Hepatocyte (in vitro differentiated cells): ENCODE data around the gene UTS2R. TPM values are rescaled to one million over a fixed set of nuclear protein-coding genes. Genes with fewer than 3 reads are reported as not detected.
"Not testable (repeated sequence)": the region's sequence is repeated elsewhere in the genome, so short reads cannot be mapped to it uniquely, and the experiment has no call there.

Source experiments
- DNase-seq: peaks from one replicate; pipeline ENCODE4 v3.0.0-alpha.2; 2016; ENCODE audit warnings: low spot score
- H2AFZ ChIP-seq: fragments of 200-600 bp; sonication (generic); 2 replicates; pipeline ENCODE4 v1.6.0; 2016; ENCODE audit warnings: antibody characterized with exemption, mild to moderate bottlenecking
- H3K27ac ChIP-seq: fragments of 200-600 bp; sonication (generic); 2 replicates; pipeline ENCODE4 v1.5.1; 2016; ENCODE audit warnings: mild to moderate bottlenecking
- H3K27me3 ChIP-seq: fragments of 200-600 bp; sonication (generic); 2 replicates; pipeline ENCODE4 v1.6.1; 2016
- H3K36me3 ChIP-seq: fragments of 200-600 bp; sonication (generic); replicated peaks from 2 replicates; pipeline ENCODE4 v1.5.1; 2016; ENCODE audit warnings: low read depth; ENCODE audit not compliant: insufficient read depth
- H3K4me1 ChIP-seq: fragments of 200-600 bp; sonication (generic); 2 replicates; pipeline ENCODE4 v1.5.1; 2016; ENCODE audit warnings: mild to moderate bottlenecking, moderate library complexity; ENCODE audit not compliant: insufficient read depth
- H3K4me2 ChIP-seq: fragments of 200-600 bp; sonication (generic); 2 replicates; pipeline ENCODE4 v1.6.0; 2016
- H3K4me3 ChIP-seq: fragments of 200-600 bp; sonication (generic); 2 replicates; pipeline ENCODE4 v1.5.1; 2016; ENCODE audit warnings: mild to moderate bottlenecking
- H3K79me2 ChIP-seq: fragments of 200-600 bp; sonication (generic); 2 replicates; pipeline ENCODE4 v1.6.0; 2017; ENCODE audit warnings: mild to moderate bottlenecking
- H3K9me2 ChIP-seq: fragments of 200-600 bp; sonication (generic); replicated peaks from 2 replicates; pipeline ENCODE4 v1.6.0; 2017; ENCODE audit warnings: mild to moderate bottlenecking; ENCODE audit not compliant: insufficient read depth
- H3K9me3 ChIP-seq: fragments of 200-600 bp; sonication (generic); 2 replicates; pipeline ENCODE4 v1.5.1; 2016; ENCODE audit warnings: low read depth, mild to moderate bottlenecking
- H4K20me1 ChIP-seq: fragments of 200-600 bp; sonication (generic); 2 replicates; pipeline ENCODE4 v1.6.0; 2016; ENCODE audit warnings: mild to moderate bottlenecking; ENCODE audit not compliant: insufficient read depth, poor library complexity, severe bottlenecking
- CTCF ChIP-seq: fragments of 200-600 bp; sonication (generic); IDR thresholded peaks from 2 replicates; pipeline ENCODE4 v1.5.1; 2016; ENCODE audit warnings: antibody characterized with exemption, mild to moderate bottlenecking; ENCODE audit not compliant: poor library complexity
- EZH2 ChIP-seq: fragments of 200-600 bp; sonication (generic); IDR thresholded peaks from 2 replicates; pipeline ENCODE4 v1.6.1; 2016; ENCODE audit warnings: antibody characterized with exemption, mild to moderate bottlenecking, borderline replicate concordance
- EZH2phosphoT487 ChIP-seq: fragments of 200-600 bp; sonication (generic); IDR thresholded peaks from one replicate; pipeline ENCODE4 v1.6.1; 2018; ENCODE audit warnings: antibody characterized with exemption, mild to moderate bottlenecking, low read depth, moderate library complexity; ENCODE audit not compliant: unreplicated experiment, severe bottlenecking
- WGBS: methylation state at CpG from one replicate; pipeline ENCODE4 v1.1.6; 2016; ENCODE audit warnings: low lambda C conversion rate; ENCODE audit errors: missing lambda C conversion rate; 5-methylcytosine and 5-hydroxymethylcytosine counted together
- polyA plus RNA-seq: library from polyadenylated mRNA; unstranded; fragments of >200 nt; fragmentation: Nextera tagmentation; extraction: Ambion mirVana; gene quantifications from 2 replicates; pipeline ENCODE4 v1.2.1, GENCODE V29; 2016
- total RNA-seq: library from RNA; depleted of rRNA; stranded (reverse); fragments of >200 nt; gene quantifications from 2 replicates; pipeline ENCODE4 v1.2.3, GENCODE V29; 2014

UTS2R gene
- total and polyA plus RNA-seq, 2 experiments from 2014 or later = 0.10 TPM; not detected in 1

GRCh38 chr17:82372249-82373071 lies 895 bp downstream of the UTS2R start:
- H2AFZ ChIP-seq = no peak overlapping the region
- H3K4me1 ChIP-seq = peaks cover 9% of the 10 kb centered on the region
- no peak for DNase-seq
- TF ChIP-seq EZH2 = peak; percentile 9
- no peak for TF ChIP-seq EZH2phosphoT487
- no peak for TF ChIP-seq CTCF
- no peak overlapping the region for H3K4me3 ChIP-seq
- no peak overlapping the region for H3K4me2 ChIP-seq
- no peaks in the 10 kb centered on the region for H3K36me3 ChIP-seq
- no peak overlapping the region for H3K27ac ChIP-seq
- no peaks in the 10 kb centered on the region for H4K20me1 ChIP-seq
- H3K9me2 ChIP-seq = no peaks in the 10 kb centered on the region
- H3K9me3 ChIP-seq = no peaks in the 10 kb centered on the region
- H3K27me3 ChIP-seq = peaks cover 37% of the 10 kb centered on the region
- 73% methylated on average over 38 of the region's 41 CpGs for WGBS
- no peaks in the 10 kb centered on the region for H3K79me2 ChIP-seq

GRCh38 chr17:82373072-82373452 lies 1.5 kb downstream of the UTS2R start:
- not testable (repeated sequence) for H3K4me1 ChIP-seq, DNase-seq, H3K27ac ChIP-seq, H2AFZ ChIP-seq, H3K36me3 ChIP-seq, H4K20me1 ChIP-seq, H3K4me3 ChIP-seq, H3K9me2 ChIP-seq, H3K9me3 ChIP-seq, H3K79me2 ChIP-seq, H3K4me2 ChIP-seq
- peaks cover 37% of the 10 kb centered on the region for H3K27me3 ChIP-seq
- 97% methylated on average over 10 of the region's 10 CpGs for WGBS

- no peak overlapping the region for H3K27ac ChIP-seq
- no peaks in the 10 kb centered on the region for H3K9me2 ChIP-seq
- 94% methylated on average over 36 of the region's 37 CpGs for WGBS
- H3K27me3 ChIP-seq = peaks cover 37% of the 10 kb centered on the region
- no peak overlapping the region for H3K4me3 ChIP-seq
- no peak for DNase-seq
- no peaks in the 10 kb centered on the region for H3K9me3 ChIP-seq
- no peak overlapping the region for H3K4me2 ChIP-seq
- no peaks in the 10 kb centered on the region for H3K79me2 ChIP-seq
- TF ChIP-seq EZH2 = no peak
- TF ChIP-seq CTCF = no peak
- no peak for TF ChIP-seq EZH2phosphoT487
- H3K4me1 ChIP-seq = peaks cover 9% of the 10 kb centered on the region
- H2AFZ ChIP-seq = no peak overlapping the region
- no peaks in the 10 kb centered on the region for H3K36me3 ChIP-seq
- H4K20me1 ChIP-seq = no peaks in the 10 kb centered on the region
Measured at GRCh38 chr17:82373731-82374625, 2.4 kb downstream of the UTS2R start.

GRCh38 chr17:82374626-82375331 lies 3.2 kb downstream of the UTS2R start:
- Histone ChIP-seq H4K20me1 (no peaks in the 10 kb centered on the region), H3K9me3 (no peaks in the 10 kb centered on the region), H2AFZ (no peak overlapping the region), H3K9me2 (no peaks in the 10 kb centered on the region), H3K4me3 (no peak overlapping the region), H3K27me3 (peaks cover 35% of the 10 kb centered on the region), H3K4me2 (no peak overlapping the region), H3K27ac (no peak overlapping the region), H3K79me2 (no peaks in the 10 kb centered on the region), H3K4me1 (peaks cover 9% of the 10 kb centered on the region), H3K36me3 (no peaks in the 10 kb centered on the region)
- DNase-seq = no peak
- TF ChIP-seq EZH2phosphoT487 (no peak), CTCF (no peak), EZH2 (no peak)
- WGBS = 98% methylated on average over 74 of the region's 79 CpGs
